Hematopoietic multipotent progenitor cell treated with erythropoietin and hydrocortisone succinate and interleukin-3 and kit ligand, for 8 days (in vitro differentiated cells): ENCODE results near the gene TIAM2.
A peak's percentile ranks its signal among the peaks of the same experiment; 100 is the strongest.
"Not testable (repeated sequence)": the region's sequence is repeated elsewhere in the genome, so short reads cannot be mapped to it uniquely, and the experiment has no call there.

Experiments
- DNase-seq: peaks from one replicate; pipeline ENCODE4 v3.0.0-alpha.2; 2015

The TIAM2 gene

DNA sequence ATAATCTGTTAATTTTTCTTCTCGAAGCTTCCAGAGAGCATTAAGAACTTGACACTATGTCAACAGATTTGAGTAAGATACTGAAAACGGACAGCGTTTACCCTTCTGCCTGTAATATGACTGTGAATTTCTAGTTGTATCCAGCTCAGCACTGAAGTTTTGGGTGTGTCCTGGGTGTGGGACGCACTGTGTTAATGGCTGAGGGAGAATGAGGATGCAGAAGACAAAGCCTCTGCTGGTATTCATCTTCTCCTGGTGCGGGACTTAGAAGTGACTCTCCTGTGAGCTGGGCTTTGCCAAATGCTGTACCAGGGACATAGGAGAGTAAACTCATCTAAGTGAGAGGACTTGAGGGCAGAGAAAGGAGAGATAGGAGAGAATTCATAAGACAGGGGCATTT, 178.4 kb downstream of the TIAM2 start:
- no peak for DNase-seq

DNA sequence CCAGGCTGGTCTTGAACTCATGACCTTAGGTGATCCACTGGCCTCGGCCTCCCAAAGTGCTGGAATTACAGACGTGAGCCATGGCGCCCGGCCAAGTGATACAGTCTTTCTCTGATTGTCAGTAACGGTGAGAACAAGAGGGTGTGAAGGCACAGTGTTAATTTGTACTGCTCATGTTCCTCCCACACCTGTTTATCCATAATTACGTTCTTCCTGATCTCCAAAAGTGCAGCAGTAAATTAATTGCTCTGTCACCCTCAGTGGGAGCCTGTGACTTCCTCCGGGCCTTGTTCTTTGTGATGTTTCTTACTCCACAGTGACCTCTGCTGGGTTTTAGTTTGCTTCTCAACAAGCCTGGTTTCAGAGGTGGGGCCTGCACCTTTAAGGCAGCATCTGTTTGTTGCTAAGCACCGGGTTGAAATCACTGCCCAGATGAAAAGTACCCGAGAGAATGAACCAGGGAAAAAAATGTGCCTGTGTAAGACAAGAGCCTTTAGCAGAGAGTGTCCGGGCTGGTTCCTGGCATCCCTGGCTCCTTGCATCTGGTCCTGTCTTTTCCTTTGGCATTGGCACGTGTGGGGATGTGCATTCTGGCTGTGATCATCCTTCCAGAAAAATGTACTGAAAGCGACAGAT, 179.6 kb downstream of the TIAM2 start:
- peak; percentile 73 for DNase-seq

DNA sequence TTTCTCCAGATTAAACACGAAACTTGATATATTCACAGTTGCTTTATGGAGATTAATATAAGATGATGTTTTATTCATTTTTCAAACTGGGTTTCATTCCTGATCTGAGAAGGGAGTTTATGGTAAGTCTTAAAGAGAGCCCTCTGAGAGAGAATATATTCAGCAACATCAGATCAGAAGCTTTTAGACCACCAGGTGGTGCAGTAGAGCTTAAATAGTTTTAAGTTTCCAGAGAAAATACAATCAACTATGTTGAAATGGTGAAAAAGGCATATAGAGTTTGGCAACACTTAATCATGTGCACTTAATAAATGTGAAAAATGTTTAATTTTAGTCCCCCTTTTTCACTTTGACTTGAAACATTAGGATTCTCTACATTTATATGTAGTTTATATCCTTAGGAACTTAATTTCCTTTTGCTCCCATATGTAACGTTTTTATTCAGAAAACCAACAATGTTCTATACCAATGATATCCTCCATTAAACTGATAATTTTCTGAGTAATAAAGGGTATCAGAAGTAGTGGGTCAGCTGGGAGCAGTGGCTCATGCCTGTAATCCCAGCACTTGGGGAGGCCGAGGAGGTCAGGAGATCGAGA, 182.3 kb downstream of the TIAM2 start:
- peak; percentile 69 for DNase-seq

DNA sequence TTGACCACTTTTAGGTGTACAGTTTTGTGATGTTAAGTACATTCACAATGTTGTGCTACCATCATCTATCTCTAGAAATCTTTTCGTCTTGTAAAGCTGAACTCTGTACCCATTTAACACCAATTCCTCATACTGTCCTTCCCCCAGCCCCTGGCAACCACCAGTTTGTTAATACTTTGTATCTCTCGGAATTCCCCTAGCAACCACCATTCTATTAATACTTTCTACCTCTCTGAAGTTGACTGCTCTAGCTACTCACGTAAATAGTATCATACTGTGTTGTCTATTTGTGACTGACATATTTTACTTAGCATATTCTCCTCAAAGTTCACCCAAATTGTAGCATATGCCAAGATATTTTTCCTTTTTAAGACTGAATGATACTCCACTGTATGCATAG, 186.4 kb downstream of the TIAM2 start:
- DNase-seq = no peak

DNA sequence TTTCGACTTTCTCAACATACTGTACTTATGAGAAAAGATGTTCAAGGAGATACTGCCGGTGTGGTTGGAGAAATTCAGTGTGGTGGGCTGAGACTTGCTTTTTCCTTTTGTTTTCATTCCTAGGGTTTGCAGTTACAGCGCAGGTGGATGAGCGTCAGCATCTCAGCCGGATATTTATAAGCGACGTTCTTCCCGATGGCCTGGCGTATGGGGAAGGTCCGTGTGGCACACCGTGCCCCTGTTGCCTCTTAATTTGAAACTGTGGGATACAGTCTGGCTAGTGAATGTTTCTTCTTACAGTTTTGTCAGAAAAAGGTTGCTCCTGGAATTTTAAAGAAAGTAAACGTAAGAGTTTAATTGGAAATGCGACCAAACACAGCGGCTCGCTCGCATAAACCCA, 187.0 kb downstream of the TIAM2 start:
- no peak for DNase-seq

DNA sequence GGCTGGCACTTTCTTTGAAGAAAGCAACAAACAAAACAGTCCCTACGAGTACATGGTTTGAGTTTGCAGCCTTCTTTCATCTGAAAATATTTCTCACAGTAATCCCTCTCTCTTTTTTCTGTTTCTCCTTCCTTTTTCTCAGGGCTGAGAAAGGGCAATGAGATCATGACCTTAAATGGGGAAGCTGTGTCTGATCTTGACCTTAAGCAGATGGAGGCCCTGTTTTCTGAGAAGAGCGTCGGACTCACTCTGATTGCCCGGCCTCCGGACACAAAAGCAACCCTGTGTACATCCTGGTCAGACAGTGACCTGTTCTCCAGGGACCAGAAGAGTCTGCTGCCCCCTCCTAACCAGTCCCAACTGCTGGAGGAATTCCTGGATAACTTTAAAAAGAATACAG, 188.0 kb downstream of the TIAM2 start:
- no peak for DNase-seq

DNA sequence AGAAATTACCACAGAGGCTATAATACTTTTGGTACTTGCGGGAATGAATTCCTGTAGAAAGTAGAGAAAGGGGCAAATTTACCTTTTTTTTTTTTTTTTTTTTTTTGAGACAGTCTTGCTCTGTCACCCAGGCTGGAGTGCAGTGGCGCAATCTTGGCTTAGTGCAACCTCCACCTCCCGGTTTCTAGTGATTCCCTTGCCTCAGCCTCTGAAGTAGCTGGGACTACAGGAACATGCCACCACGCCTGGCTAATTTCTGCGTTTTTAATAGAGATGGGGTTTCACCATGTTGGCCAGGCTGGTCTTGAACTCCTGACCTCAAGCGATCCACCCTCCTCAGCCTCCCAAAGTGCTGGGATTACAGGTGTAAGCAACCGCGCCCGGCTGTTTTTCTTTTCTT, 189.9 kb downstream of the TIAM2 start:
- DNase-seq = not testable (repeated sequence)

DNA sequence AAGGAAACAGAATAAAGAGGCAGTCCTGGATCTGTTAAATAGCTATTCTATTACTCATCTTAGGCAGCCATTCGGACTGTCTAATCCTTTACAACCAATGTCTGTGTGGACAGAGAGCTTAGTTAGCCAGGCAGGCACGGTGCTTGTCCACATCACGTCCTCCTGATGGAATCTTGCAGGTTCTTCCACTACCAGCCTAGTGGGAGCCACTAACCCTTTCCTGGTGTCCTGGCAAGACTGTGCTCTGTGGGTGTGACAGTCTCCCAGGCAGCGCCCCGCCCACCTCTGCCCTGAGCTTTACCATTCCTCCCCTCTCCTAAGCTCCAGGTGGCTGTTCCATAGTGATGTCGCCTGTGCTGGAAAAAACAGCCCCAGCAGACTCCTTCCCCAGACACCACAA, 190.4 kb downstream of the TIAM2 start:
- no peak for DNase-seq

DNA sequence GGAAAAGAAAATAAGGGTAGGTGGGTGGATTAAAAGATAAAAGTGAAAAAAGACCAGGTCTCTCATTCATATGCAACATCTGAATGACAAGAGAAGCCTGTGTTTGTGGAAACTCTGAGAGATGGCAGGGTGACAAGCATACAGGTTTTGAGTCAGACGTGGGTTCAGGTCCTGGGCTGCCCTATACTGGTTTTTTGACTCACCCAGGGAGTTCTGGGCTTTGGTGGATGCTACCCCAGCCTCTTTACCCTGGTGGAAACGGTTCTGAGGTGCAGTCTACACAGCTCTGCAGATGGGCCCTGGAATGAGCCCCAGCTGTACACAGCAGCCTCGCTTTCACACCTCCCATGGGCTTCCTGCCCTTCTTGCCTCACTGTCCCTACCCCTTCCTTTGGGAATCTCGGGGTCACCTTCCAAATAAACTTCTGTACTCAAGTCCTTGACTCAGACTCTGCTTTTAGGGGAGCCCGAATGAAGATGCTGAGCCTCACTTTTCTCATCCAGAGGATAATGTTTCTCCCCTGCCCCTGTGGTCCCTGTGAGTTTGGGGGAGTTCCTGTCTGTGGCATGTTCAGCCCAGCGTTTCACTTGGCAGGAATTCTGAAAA, 191.0 kb downstream of the TIAM2 start:
- no peak for DNase-seq

DNA sequence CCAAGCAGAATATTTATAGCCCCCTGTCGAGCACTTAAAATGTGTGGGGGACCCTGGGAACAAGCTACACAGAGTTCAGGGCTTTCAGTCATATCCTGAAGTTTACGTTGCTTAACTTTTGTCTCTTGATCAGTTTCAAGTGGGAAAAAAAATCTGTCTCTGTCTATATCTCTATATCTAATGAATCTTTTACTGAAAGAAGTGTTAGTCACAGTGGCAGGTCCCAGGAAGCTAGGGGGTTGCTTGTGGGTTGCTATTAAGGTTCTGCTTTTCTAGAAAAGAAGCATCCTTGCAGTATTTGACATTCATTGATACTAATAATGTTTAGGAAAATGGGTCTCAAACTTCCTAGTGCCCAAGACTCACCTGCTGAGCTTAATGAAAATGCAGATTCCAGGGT, 192.0 kb downstream of the TIAM2 start:
- no peak for DNase-seq

DNA sequence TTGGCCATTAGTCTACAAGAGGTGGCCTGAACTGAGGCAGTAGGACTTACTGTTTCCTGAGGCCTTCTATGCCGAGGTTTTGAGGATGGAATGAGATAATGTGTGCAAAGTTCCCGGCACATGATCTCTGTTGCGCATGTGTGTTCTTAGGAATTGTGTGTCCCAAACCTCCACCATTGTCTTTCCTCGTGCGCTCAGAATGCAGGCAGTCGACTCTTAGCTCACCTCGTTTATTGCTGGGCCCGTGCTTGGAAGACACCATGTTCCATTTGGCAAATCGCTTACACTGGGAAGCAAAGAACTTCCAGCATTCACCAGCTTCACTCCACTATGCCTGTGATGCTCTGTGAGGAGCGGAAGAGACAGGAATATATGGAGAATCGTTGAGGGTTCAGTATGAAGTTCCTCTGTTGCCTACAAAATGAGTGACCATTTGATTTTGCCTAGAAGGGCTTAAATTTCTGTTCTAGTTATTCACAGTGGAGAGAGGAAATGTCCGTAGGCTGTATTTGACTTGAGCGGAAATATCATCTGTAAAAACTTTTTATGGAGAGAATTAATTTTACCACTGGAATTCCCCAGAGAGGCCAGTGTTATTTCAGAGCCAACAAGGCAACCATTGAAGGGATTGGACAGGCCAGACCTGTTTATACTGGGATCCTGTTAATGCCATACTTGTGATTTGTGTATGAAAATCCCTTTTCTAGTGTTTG, 193.0 kb downstream of the TIAM2 start:
- no peak for DNase-seq

DNA sequence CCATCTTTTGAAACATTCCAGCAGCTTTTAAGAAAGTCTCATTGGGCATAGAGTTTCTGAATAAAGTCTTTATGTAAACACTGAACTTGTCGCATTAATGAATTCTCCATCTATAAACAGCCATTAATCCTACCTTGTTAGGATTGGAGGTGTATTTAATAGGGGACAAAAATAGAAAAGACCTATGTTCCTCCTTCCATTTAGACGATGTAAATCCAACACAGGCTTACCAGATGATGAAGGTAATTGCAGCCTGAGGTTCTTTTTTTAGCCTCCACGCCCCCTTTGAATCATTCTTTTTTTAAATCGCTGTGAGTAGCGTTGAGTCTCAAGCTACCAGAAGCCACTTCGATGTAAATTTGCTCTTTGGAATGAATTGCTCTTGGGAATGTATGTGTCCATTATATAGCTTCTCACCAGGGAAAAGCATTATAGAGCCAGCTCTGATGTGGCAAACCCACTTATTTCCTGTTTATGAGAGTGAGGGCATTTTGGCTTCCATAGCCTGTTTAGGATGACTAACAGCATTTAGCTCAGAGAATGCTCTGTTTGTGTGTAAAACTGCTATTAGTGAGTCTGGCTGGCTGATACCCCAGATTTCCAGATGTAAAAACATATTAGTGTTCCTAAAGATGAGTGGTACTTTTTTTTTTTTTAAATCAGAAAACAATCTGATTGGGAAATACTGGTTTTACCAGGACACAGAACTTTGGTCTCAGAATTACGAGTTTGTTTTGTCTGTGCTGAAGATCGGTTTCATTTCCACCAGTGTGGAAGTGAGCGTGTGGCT, 193.8 kb downstream of the TIAM2 start:
- DNase-seq = no peak

DNA sequence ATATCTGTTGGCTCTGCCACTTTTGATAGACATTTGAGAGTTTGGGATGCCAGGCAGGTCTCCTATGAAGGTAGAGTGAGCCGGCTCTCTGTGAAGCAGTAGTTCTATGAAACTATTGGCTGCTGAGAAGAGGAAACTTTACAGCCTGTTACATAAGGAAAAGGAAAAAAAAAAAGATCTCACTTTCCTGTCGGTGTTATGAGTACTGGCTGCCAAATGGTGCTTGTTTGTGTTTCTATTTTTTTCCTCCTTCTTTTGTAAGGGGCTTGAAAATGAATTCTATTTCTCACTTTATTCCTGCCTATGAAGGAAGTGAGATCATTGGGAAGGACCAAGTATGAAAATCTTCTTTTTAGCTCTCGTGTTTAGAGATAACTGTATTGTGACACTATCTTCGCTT, 195.6 kb downstream of the TIAM2 start:
- no peak for DNase-seq

DNA sequence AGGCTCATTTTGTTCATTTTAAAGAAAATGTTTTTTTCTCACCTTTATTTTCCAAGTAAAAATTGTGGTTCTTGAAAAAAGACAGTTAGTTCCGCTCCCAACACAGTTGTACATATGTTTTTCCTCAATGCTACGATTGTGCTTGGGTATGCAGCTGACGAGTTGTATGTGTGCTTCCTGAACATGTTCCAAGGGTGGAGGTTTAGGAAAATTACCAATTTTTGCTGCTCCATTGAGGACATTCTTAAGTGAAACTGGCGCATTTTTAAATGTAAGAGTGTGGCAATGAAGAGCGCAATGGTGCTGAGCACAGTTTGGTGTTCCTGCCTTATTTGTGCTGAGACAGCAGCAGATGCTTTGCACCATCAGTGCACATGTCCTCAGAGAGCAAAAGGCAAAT, 198.4 kb downstream of the TIAM2 start:
- no peak for DNase-seq

DNA sequence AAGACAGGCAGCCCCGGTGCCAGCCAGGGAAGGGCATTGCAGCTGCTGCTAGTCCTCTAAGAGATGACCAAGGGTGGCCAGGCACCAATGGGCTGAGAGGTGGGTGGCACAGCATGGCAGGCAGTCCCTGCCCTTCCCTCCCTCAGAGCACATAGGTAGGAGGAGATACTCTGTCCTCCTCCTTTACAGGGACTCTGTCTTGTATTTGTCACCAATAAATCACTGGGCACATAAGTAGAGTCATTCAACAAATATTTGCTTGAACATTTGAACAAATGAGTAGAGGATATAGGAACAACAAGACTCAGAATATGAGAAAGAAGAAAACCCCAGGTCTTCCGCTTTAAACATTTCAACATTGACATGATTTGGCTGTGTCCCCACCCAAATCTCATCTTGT, 199.3 kb downstream of the TIAM2 start:
- no peak for DNase-seq

DNA sequence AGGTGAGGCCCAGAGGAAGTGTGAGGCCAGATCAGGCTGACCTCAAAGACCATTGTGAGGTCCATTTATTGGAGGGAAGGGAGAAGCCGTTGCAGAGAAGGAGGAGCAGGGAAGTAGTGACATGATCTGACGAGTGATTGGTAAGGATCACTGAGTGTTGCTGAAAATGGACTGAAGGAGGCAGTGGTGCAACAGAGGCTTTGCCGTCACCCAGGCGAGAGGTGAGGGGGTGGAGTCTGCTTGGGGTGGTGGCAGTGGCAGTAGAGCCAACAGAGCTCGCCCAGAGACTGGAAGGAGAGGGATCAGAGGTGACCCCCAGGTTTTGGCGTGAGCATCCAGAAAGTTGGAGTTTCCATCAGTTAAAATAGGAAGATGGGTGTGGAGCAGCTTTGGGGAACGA, 200.8 kb downstream of the TIAM2 start:
- no peak for DNase-seq

DNA sequence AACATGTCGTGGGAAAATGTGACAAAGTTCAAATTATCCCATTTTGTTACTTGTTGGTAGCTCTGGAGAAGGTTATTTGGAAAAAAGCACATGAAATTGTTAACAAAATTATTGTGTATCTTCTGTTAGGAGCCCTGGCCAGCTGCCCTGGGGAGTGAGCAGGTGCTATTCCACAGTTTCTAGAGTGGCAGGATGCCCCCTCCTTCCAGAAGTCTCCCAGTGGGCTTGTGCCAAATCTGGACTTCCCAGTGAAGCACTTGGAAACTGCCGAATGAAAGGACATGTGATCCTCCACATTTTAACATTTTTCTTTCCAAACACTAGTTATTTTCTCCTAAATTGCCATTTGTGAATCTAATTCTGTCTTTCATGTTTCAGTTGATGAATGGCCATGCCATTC, 201.8 kb downstream of the TIAM2 start:
- DNase-seq = no peak

DNA sequence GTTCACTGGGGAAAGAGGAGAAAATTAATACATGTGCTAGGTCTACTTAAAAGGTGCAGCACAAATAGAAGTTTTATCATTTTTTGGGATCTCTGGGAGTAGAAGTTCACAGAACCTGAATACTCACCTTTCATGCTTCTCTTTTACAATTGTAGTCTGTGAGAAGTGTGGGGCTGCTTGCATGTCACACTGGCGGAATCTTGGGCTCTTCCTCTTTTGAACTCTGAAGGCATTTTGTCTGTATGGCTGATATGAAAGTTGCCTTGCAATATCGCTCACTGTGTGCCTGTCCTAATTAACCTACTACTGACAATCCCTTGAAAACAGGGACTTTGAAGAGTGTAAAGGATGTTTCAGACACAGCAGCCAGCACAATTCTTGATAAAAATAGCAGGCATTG, 202.8 kb downstream of the TIAM2 start:
- no peak for DNase-seq

DNA sequence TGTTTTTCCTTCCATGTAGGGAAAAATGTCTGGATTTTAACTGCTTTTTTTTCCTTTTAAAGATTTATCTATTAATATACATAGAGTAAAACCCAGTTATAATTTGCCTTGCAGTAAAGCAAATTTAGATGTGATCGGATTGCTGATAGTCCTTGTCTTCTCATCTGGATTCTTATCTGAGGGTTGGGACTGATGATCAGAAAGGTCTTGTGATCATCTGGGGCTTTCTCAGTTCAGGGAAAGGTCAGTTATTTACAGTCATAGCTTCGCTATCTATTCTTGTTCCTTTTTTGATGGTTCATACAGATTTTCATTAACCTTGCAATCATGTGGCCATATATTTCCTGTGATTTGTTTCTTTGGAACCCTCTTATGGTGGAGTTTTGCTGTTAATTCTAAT, 204.9 kb downstream of the TIAM2 start:
- no peak for DNase-seq

DNA sequence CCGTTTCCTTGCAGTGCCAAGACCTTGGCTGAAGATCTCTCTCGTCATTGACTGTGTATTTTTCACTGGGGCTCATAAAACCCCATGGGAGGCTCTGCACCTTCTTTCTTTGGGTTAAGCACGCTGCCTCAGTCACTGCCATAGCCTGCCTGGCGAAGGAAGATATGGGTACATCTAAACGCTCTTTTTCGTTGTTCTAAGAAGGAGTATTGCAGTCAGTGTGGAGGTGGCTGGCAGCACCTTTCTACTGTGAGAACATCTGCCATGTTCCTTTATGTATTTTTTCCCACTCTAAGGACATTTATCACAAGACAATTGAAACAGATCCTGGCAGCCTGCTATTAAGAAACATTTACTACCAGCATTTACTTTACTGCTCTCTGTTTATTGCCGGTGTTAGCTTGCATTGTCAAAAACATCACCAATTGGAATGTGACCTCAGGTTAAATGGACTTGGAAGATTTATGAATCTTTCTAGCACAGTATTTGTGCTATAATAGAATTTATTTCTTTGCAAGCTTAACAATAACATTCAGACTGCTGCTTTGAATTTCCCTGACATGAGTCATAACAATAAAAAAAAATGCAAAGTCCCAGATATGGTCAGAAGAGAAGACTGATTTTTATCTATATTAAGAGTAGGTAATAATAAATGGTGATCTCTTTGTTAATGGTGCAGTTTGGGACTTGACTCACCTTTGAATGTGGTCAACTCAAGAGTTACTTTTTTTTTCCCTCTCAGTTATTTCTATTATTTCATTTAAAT, 206.5 kb downstream of the TIAM2 start:
- DNase-seq = no peak

DNA sequence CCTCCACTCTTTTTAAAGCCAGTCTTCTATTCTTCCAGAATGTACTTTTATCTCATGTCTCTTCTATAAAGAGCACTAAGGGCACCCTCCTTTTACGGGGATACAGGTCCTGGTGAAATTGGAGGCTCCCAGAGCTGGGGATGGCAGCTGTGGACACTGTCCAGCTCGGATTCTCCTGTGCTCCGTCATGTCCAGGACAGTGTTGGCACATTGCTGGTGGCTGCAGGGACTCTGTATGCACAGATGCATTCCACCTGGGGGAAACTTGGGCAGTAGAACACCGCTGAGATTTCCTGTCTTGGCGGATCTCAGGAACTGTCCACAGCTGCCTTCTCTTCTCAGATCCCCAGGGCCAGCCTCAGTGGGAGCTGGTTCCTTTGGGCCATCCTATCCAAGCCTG, 212.1 kb downstream of the TIAM2 start:
- no peak for DNase-seq

DNA sequence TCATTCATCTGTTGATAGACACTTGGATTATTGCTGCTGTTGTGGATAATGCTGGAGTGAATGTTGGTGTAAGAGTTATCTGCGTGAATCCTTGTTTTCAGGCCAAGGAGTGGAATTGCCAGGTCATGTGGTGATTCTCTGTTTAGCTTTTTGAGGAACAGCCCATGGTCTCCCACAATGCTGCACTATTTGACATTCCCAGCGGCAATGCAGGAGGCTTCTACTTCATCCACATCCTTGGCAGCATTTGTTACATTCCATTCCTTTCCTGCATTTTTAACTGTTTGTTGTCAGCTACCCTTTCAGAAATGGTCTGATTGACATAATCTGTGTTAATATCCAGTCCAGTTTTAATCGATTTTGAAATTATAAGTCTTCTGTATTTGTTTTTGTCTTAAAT, 217.0 kb downstream of the TIAM2 start:
- no peak for DNase-seq
